Hypothalamus (tissue), 51 donors: ENCODE measurements around the gene MYORG.

Source experiments
- DNase-seq, 51 donors: peaks; one replicate each; lab custom pipeline; 2025; lab: John Stamatoyannopoulos, UW

MYORG gene

GRCh38 chr9:34376596-34377403 is at the start of gene MYORG:
MYORG (minus strand) TSS chr9:34376898; CDS start chr9:34372943, 3,955 bp downstream.
- DNase-seq = peak; percentile 51 to 96 (median 87)

GRCh38 chr9:34419716-34420504 is 43.2 kb upstream of the MYORG start:
- no peak for DNase-seq

DNA sequence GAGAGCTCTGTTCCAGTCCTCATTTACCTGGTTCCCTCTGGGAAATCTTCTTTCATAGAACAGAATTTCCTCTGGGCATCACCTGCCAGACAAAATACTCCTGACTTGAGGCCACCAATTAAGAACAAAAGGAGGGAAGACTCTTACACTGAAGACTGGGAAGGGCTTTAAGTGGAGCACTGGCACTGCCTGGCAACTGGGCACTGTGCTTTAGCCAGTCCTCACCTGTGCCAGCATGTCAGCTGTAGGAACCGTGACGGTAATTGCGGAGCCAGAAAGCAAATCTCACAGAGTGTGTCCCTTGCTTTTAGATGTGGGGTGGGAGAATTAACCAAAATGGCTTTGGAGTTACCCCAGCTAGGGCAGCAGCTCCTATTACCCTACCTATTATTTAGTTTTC is 41.0 kb upstream of the MYORG start:
- peak in 1 of 51 donors; percentile 10 for DNase-seq

DNA sequence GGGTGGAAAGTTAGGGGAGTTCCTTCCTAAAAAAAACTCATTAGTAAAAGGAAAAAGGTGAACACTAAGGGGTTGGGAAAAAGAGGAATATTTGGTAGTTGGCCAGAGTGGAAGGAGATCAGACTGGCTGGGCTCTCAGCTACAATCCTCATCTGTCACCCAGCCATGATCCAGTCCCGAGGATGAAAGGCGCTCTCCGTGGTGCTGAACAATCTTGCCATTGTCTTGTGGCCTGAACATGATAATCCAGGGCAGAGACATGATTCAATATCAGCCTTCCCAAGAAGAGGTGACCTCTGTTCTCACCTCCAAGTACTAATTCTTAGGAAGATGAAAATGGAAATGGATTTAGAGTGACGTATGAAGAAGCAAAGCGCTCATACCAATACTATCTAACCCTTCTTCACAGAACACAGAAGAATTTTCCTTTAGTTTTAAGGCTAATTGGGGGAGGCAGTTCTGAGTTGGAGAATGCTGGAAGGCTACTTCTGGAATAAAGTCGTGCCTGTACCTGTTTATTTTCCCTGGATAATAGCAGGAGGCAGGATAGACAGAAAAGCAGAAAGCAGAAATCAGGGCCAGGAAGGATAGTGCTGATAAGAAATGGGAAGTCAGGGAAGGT is 36.6 kb upstream of the MYORG start:
- peak in 20 of 51 donors; percentile 5 to 59 (median 25) for DNase-seq

DNA sequence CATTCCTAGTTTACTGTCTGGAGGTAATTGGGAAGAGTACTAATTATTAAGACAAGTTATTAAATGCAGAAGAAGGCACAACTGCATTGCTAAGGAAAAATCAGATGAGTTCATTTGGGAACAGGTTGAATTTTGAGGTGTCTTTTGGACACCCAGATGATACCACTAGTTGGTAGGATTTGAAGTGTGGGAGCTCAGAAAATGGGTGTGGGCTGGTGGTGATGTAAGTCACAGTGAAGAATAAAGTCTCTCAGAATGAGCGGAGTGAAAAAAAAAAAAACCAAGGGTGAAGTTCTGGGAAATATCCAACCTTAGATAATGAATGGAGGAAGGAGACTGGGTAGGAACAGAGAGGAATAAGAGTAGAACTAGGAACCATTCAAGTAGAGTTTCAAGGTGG is 35.6 kb upstream of the MYORG start:
- no peak for DNase-seq

- DNase-seq = no peak
Measured at GRCh38 chr9:34409154-34409553, 32.5 kb upstream of the MYORG start.

DNA sequence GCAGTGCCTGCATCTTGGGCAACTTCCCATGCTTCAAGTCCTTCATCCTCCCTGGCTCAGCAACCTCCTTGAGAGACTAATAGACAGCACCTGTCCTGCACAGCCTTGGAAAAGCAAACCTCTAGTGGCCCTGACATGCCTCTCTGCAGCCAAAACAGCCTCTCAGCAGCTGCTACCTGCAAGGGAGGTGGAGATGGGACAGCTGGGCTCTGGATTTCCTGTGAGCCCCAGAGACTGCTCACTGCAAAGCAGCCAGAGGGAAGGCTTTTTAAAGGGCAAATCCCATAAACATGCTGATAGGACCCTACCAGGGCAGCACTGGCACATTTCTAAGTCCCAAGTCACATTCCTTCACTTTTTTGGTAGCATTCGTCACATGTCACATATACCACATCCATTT is 31.5 kb upstream of the MYORG start:
- no peak for DNase-seq

DNA sequence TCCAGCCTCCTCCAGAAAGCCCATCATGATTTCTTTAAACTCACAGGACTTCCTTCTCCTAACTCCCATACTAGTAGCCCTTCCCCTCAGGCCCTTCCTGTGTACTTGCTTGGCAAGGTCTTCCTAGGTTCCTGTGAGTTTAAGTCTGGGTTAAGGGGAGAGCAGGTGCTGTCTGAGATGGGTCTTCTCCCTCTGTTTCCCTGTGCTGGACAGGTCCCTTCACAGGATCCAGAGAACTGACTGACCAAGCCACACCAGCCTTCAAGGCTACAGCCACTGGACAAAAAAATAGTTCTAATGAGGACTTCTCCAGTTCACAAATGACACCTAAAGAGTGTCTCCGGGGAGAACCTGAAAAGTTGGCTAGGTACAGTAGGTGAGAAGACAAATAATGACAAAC is 29.5 kb upstream of the MYORG start:
- DNase-seq = no peak

- peak in 2 of 51 donors; percentile 14 to 77 for DNase-seq
Measured at GRCh38 chr9:34405719-34406118, 29.0 kb upstream of the MYORG start.

DNA sequence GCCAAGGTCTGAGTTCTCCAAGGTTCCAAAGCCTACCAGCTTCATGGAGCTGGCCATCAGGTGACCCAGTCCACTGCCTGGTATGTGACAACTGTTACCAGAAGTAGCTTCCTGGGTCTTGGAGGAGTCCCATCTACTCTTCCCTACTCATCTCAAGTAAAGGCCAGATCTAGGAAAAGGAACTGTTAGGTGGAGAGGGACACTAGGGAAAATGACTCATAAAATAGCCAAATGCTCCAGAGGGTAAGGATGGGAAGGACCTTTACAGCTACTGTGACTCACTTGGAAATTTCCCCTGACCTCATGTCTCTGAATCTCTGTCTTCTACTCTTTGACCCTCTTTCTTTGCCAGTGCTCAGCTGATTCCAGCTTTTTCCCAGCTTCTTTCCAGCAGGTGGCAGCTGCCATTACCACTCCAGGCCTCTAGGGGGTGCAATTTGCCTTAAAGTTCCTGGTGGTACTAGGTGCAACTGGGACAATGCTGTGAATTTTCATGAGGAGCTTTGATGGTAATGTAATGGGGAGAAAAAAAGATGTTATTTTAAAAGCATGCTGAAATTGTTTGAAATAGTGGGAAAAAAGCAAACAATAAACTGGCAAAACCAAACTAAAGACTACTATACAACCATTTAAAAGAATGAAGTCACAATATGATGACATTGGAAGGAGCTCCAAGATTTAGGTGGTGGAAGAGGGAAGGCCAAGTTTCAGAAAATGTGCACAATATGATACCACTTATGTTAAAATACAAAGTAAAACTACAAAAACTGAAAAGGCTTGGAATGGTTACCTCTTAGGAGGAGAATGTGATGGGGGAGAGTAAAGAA is 27.1 kb upstream of the MYORG start:
- DNase-seq = peak in 42 of 51 donors; percentile 3 to 82 (median 46)

DNA sequence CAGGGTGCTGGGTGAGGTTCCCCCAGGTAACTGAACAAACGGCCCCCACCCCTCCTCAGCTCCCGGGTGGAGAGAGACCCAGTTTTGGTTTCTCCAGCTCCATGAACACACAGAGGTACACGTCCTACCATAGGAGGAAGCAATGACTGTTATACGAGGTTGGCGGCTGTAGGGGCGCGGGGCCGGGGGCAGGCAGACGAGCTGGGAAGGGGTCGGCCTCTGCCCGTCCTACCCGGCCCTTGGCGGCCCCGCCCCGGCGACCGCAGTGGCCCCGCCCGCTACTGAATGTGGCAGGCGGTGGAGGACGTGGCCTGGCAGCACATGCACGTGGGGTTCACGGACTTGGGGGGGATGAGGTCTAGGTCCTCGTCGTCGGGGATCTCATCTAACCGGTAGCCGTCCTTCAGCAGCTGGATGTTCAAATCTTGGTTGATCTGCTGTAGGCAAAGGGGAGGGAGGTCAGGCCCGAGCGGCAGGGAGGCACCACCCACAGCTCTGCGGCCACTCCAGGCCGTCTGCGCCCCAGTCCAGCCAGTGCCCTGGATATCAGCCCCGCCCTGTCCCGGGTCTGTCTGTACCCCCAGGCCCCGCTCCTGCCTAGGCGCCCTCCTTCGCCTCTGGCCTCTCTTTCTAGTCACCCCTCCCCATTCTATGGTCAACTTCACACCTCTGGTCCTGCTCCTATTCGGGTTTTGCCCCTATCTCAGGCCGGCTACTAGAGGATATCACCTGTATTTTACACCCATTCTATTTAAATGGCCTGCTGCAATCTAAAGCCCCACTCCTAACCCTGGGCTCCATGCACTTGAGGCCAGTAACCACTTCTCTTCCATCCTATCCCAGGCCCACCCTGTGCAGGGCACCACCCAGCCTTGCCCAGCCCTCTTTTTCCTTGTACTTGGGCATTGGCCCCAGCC is 24.2 kb upstream of the MYORG start:
- no peak for DNase-seq

DNA sequence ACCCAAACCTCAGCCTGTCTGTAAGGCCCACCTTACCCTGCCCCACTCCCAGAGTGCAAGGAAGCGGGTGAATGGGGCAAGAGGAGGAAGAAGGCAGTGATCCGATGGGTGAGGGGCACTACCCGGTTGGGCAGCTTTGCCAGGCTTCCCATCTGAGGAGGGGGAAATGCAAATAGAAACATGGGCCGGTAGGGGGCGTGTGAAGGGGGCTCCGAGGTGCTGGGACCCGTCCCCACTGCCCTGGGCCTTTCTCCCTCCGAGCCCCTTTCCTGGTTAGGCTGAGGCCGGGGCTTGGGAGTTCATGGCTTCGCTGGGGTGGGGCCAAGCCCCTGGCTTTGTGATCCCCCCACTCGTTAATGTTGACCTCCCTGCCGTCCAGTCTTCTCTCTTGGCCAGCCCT is 23.6 kb upstream of the MYORG start:
- no peak for DNase-seq

GRCh38 chr9:34399729-34400128 is 23.0 kb upstream of the MYORG start:
- no peak for DNase-seq

GRCh38 chr9:34398875-34399274 is 22.2 kb upstream of the MYORG start:
- DNase-seq = no peak

- no peak for DNase-seq
Measured at GRCh38 chr9:34396276-34397214, 19.8 kb upstream of the MYORG start.

GRCh38 chr9:34392511-34392910 is 15.8 kb upstream of the MYORG start:
- DNase-seq = no peak

GRCh38 chr9:34387239-34387638 is 10.5 kb upstream of the MYORG start:
- DNase-seq = no peak

- no peak for DNase-seq
Measured at GRCh38 chr9:34386656-34387055, 10.0 kb upstream of the MYORG start.
